ENCODE data around the gene KRTAP1-1.

DNA sequence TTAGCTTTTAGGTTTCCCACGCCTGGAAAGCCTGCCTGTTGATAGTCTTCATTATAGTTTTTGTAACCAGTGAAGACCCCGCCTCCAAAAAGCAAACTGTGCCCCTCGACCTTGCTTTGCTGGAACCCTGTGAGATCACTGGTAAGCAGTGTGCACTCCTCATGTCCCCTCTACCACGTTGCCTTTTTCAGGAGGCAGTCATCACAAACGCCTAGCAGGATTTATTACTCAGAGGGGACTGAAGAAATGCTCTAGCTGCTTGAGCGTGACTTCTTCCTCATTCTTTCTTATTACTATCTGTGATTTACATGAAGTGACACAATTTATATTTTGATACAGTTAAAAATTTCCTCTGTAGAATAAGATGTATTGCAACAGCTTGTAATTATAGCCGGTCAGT lies 25.8 kb downstream of the KRTAP1-1 start:
- TF ChIP-seq TAF1 (IDR thresholded peaks at IDR 0.05; ENCODE audit: borderline replicate concordance, insufficient read depth, low read length) = no peak
- no peak for TF ChIP-seq POLR2AphosphoS5 (IDR thresholded peaks at IDR 0.05; ENCODE audit: low read depth, low read length)
- TF ChIP-seq SIN3A (IDR thresholded peaks at IDR 0.05; ENCODE audit: borderline replicate concordance, insufficient read depth, low read length) = no peak
- TF ChIP-seq, protein P1, sequence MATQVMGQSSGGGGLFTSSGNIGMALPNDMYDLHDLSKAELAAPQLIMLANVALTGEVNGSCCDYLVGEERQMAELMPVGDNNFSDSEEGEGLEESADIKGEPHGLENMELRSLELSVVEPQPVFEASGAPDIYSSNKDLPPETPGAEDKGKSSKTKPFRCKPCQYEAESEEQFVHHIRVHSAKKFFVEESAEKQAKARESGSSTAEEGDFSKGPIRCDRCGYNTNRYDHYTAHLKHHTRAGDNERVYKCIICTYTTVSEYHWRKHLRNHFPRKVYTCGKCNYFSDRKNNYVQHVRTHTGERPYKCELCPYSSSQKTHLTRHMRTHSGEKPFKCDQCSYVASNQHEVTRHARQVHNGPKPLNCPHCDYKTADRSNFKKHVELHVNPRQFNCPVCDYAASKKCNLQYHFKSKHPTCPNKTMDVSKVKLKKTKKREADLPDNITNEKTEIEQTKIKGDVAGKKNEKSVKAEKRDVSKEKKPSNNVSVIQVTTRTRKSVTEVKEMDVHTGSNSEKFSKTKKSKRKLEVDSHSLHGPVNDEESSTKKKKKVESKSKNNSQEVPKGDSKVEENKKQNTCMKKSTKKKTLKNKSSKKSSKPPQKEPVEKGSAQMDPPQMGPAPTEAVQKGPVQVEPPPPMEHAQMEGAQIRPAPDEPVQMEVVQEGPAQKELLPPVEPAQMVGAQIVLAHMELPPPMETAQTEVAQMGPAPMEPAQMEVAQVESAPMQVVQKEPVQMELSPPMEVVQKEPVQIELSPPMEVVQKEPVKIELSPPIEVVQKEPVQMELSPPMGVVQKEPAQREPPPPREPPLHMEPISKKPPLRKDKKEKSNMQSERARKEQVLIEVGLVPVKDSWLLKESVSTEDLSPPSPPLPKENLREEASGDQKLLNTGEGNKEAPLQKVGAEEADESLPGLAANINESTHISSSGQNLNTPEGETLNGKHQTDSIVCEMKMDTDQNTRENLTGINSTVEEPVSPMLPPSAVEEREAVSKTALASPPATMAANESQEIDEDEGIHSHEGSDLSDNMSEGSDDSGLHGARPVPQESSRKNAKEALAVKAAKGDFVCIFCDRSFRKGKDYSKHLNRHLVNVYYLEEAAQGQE (IDR thresholded peaks at IDR 0.05; ENCODE audit: insufficient read depth in 1 of 2, low read depth in 2 of 2, low read length in 2 of 2) = no peak
- TF ChIP-seq FOXP2 (optimal IDR thresholded peaks at IDR 0.05; ENCODE audit: borderline replicate concordance, extremely low read depth, extremely low read length, insufficient read depth) = no peak

Data from PFSK-1 (cell line).